MM.1S (cell line): ENCODE results near the gene PRDM11.

Source experiments
- CTCF ChIP-seq: fragments of 300-600 bp; sonication (generic); IDR thresholded peaks from 2 replicates; pipeline ENCODE4 v1.5.1; 2016; ENCODE audit warnings: antibody characterized with exemption, low read length, mixed read lengths
- EZH2 ChIP-seq: fragments of 300-600 bp; sonication (generic); optimal IDR thresholded peaks from 2 replicates; pipeline ENCODE3; 2017; ENCODE audit warnings: low read depth, mild to moderate bottlenecking, antibody characterized with exemption, low read length, mixed read lengths
- EZH2phosphoT487 ChIP-seq: fragments of 300-600 bp; sonication (generic); IDR thresholded peaks from 2 replicates; pipeline ENCODE4 v1.6.1; 2018; ENCODE audit warnings: antibody characterized with exemption, low read length

DNA sequence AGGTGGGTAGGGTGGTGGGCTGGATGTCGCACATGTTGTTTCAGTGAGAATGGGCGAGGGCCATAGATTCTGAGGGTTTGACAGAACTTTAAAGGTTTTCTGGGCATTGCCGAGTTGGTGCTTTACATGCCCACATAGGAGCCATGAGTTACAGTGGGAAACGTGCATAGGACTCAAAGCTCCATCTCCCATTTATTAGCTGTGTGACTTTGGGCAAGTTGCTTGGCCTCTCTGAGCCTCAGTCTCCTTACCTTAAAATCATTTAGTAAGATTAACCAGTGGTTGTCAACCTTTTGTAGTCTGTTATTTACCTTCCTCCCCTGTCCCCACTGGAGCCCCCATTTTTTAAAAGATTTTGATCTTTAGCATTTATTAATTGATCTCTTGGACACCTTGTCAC lies 72.3 kb downstream of the PRDM11 start:
- TF ChIP-seq CTCF (no peak), EZH2 (no peak), EZH2phosphoT487 (no peak)
